Measurements from ENCODE around the gene ARFRP1. TPM values are rescaled to one million over a fixed set of nuclear protein-coding genes. Genes with fewer than 3 reads are reported as not detected.

ARFRP1 gene
- total and polyA plus RNA-seq, 7 donors, result 26.8 to 70.2 (median 38.7) TPM

DNA sequence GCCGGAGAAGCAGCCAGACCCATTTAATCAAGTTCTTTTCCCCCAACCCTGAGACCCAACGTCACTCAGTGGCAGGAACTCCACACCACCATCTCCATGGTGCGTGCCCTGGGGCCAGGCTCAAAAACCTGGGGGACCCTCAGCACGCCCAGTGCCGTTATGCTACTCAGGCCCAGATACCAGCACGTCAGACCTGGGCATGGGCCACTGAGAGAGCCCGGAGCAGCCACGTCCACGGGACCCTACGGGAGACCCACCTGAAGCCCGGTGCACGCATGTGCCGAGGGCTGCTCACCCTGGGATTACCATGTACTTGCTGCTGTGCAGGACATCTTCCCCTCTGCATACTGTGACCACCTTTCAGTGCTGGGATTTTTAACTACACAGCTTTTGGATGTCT is 45.6 kb upstream of the ARFRP1 start:
- Histone ChIP-seq H3K4me3 (no peak overlapping the region), H3K27ac (no peak overlapping the region), H3K36me3 (no peaks in the 10 kb centered on the region), H3K27me3 (no peaks in the 10 kb centered on the region), H3K4me1 (no peaks in the 10 kb centered on the region), H3K9me3 (no peaks in the 10 kb centered on the region)
- 91 to 95% methylated on average over 13 of the region's 13 CpGs for WGBS, 2 donors
- DNase-seq, result no peak
- intact Hi-C loops (cut with DNase I), result no loop called here
- TF ChIP-seq, protein P1, sequence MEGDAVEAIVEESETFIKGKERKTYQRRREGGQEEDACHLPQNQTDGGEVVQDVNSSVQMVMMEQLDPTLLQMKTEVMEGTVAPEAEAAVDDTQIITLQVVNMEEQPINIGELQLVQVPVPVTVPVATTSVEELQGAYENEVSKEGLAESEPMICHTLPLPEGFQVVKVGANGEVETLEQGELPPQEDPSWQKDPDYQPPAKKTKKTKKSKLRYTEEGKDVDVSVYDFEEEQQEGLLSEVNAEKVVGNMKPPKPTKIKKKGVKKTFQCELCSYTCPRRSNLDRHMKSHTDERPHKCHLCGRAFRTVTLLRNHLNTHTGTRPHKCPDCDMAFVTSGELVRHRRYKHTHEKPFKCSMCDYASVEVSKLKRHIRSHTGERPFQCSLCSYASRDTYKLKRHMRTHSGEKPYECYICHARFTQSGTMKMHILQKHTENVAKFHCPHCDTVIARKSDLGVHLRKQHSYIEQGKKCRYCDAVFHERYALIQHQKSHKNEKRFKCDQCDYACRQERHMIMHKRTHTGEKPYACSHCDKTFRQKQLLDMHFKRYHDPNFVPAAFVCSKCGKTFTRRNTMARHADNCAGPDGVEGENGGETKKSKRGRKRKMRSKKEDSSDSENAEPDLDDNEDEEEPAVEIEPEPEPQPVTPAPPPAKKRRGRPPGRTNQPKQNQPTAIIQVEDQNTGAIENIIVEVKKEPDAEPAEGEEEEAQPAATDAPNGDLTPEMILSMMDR (IDR thresholded peaks at IDR 0.05), result no peak
- TF ChIP-seq EP300 (IDR thresholded peaks at IDR 0.05) (no peak), POLR2AphosphoS5 (IDR thresholded peaks at IDR 0.05) (no peak), POLR2A (IDR thresholded peaks at IDR 0.05) (no peak)

DNA sequence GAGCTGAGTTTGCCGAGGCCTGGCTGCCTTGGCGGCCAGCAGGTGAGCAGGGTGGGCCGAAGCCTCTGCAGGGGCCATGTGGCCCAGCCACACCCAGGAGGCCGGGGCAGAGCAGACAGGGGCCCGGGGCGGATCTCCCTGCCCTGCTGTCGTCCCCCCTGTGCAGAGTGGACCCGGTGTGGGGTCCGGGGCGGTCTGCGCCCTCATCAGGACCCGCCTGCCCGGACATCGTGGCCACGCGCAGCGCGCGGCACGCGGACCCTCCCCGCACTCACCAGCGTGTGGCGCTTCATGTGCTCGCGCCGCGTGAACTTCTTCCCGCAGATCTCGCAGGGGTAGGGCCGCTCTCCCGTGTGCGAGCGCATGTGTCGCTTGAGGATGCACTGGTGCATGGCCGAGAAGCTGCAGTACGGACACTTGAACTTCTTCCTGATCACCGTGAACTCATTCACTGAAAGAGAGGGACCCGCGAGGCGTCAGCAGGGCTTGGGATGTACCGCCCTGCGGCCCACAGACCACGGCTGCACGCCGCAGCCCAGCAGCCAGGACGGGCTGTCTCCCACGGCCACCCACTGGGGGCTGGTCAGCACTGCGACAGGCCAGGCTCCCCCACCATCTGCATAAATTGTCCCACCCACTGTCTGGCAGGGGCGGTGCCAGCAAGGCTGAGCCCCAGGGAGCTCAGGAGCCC is 44.8 kb upstream of the ARFRP1 start:
- 89 to 92% methylated on average over 50 of the region's 50 CpGs for WGBS, 2 donors
- no peaks in the 10 kb centered on the region for H3K27me3 ChIP-seq
- DNase-seq, result no peak
- no peaks in the 10 kb centered on the region for H3K9me3 ChIP-seq
- intact Hi-C loops (cut with DNase I), result no loop called here
- H3K36me3 ChIP-seq, result no peaks in the 10 kb centered on the region
- no peaks in the 10 kb centered on the region for H3K4me1 ChIP-seq
- no peak overlapping the region for H3K27ac ChIP-seq
- no peak for TF ChIP-seq POLR2AphosphoS5 (IDR thresholded peaks at IDR 0.05)
- no peak for TF ChIP-seq POLR2A (IDR thresholded peaks at IDR 0.05)
- TF ChIP-seq, protein P1 (IDR thresholded peaks at IDR 0.05), result no peak
- no peak for TF ChIP-seq EP300 (IDR thresholded peaks at IDR 0.05)
- no peak overlapping the region for H3K4me3 ChIP-seq

DNA sequence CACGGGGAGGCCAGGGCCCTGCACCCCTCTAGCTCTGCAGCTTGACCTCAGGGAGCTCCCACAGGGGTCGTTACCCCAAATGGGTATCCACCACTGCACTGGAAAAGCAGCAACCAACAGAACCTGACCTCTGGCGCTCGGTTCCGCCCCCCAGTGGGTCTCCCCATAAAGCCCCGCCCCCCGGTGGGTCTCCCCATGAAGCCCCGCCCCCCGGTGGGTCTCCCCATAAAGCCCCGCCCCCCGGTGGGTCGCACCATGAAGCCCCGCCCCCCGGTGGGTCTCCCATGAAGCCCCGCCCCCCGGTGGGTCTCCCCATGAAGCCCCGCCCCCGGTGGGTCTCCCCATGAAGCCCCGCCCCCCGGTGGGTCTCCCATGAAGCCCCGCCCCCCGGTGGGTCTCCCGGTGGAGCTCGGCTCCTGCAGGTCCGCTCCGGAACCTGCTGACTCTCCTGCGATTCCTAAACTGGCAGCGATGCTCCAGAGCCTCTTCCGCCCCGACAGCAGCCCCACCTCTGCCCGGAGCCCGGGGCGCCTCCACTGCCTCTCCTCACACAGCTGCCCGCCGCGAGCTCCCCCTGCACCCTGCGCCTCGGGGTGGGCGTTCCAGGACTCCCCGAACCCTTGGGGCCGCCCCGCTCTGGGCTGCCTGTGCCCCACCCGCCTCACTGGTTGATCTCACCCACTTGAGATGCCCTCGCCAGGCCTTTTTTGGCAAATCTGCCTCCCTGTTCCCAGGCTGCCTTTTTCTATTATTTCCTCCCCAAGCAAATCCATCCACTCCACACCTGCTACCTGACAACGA is 43.9 kb upstream of the ARFRP1 start:
- no peaks in the 10 kb centered on the region for H3K36me3 ChIP-seq
- intact Hi-C loops (cut with DNase I), result no loop called here
- H3K4me1 ChIP-seq, result no peaks in the 10 kb centered on the region
- no peak overlapping the region for H3K27ac ChIP-seq
- DNase-seq, result no peak
- TF ChIP-seq POLR2AphosphoS5 (IDR thresholded peaks at IDR 0.05) (no peak), POLR2A (IDR thresholded peaks at IDR 0.05) (no peak), EP300 (IDR thresholded peaks at IDR 0.05) (no peak)
- TF ChIP-seq, protein P1 (IDR thresholded peaks at IDR 0.05), result no peak
- 59 to 76% methylated on average over 41 to 43 of the region's 45 CpGs for WGBS, 2 donors
- H3K4me3 ChIP-seq, result no peak overlapping the region
- no peaks in the 10 kb centered on the region for H3K27me3 ChIP-seq
- H3K9me3 ChIP-seq, result no peaks in the 10 kb centered on the region

DNA sequence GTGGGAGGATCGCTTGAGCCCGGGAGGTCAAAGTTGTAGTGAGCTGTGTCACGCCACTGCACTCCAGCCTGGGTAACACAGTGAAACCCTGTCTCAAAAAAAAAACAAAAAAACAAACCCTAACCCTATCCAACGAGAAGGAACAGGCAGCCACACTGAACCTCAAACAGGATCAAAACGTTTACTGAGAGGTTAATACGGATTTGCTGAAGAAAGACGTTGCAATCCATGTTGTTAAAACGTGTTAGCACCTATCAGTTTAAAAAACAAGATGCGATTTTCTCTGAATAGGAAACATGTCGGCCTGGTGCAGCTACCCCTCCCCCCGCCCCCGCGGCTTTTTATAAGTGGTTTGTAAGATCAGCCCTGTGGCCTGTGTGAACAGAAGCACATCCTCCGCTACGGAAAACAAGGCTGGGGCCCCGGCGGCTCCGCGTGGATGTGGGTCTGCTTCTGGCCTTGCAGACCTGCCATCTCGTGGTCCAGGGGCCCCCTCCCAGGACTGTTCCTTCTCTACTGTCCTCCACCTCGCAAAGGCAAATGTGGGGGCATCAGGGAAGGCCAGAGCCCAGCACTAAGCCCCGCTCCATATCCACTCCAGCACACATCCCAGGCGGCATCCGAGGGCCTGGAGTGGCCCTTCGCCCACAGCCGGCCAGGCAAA is 43.2 kb upstream of the ARFRP1 start:
- no peak for TF ChIP-seq POLR2AphosphoS5 (IDR thresholded peaks at IDR 0.05)
- no peak overlapping the region for H3K4me3 ChIP-seq
- DNase-seq, result no peak
- H3K36me3 ChIP-seq, result no peaks in the 10 kb centered on the region
- H3K27ac ChIP-seq, result no peak overlapping the region
- H3K27me3 ChIP-seq, result no peaks in the 10 kb centered on the region
- no peaks in the 10 kb centered on the region for H3K4me1 ChIP-seq
- 66 to 68% methylated on average over 26 of the region's 26 CpGs for WGBS, 2 donors
- intact Hi-C loops (cut with DNase I), result no loop called here
- H3K9me3 ChIP-seq, result no peaks in the 10 kb centered on the region
